Esophagus squamous epithelium (tissue), 4 donors: Measurements from ENCODE around the gene FSTL4.

Experiments
- CTCF ChIP-seq, 6 experiments: fragments of 450-650 bp in 4 of 6; fragments of 200-600 bp in 2 of 6; sonication (generic) in 2 of 6; IDR thresholded peaks; one replicate each; pipeline ENCODE4 v1.5.1; 2016 to 2019; ENCODE audit warnings: antibody characterized with exemption in 6 of 6, mild to moderate bottlenecking in 4 of 6, moderate library complexity in 4 of 6
- POLR2A ChIP-seq, 4 donors: fragments of 450-650 bp; IDR thresholded peaks; one replicate each; pipeline ENCODE4 v1.6.1; 2017; ENCODE audit warnings: antibody characterized with exemption in 4 of 4, mild to moderate bottlenecking in 4 of 4, moderate library complexity in 3 of 4

DNA sequence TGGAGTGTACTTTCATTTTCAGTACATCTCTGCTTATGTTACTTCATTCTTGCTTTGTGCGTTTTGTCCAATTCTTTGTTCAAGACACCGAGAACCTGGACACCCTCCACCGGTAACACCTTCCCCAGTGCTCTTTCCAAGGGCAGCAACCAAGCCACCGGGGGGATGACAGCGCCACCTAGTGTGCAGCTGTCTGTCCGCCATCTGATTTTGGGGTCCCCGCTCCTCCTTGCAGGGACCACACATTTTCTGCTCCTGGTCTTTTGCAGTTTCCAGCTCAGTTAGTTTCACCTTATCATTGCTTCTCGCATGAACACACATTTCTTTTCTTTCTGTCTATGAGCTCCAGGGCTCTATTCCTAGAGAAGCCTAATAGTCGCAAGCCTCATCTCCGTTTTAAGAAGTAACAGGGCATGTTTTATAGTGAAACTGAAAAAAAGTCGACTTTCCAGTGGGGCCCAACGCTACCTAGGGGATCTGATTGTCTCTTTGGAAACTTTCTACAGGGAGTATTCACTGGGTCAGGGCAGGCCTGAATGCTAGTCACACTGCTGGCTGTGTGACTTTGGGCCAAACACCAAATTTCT is 152.1 kb downstream of the FSTL4 start:
- TF ChIP-seq CTCF (IDR thresholded peaks at IDR 0.05) (peak; percentile 13 to 71 (median 38)), POLR2A (IDR thresholded peaks at IDR 0.05) (no peak)
